Stimulated activated CD4-positive, alpha-beta T cell treated with anti-CD3 and anti-CD28 coated beads, Interleukin-4, amount 100 ng/mL, for 1 hour (primary cell): ENCODE data around the gene FNBP1.

Experiments used
- DNase-seq: peaks from one replicate; pipeline ENCODE4 v3.0.0-alpha.2; 2020

FNBP1 gene

GRCh38 chr9:130042885-130043653 is at the start of gene FNBP1:
TSS of gene FNBP1 (minus strand) at chr9:130043189. CDS start at chr9:130042975, 214 bp downstream.
- peak; percentile 83 for DNase-seq

- no peak for DNase-seq
Observed at GRCh38 chr9:130090915-130091314, 47.9 kb upstream of the FNBP1 start.

GRCh38 chr9:130089141-130089540 is 46.2 kb upstream of the FNBP1 start:
- DNase-seq: no peak

- DNase-seq: no peak
Observed at GRCh38 chr9:130088051-130088450, 45.1 kb upstream of the FNBP1 start.

GRCh38 chr9:130084337-130084736 is 41.3 kb upstream of the FNBP1 start:
- DNase-seq: no peak

GRCh38 chr9:130078547-130078946 is 35.6 kb upstream of the FNBP1 start:
- DNase-seq: no peak

- DNase-seq: no peak
Observed at GRCh38 chr9:130073373-130073772, 30.4 kb upstream of the FNBP1 start.

GRCh38 chr9:130072515-130073235 is 29.7 kb upstream of the FNBP1 start:
- DNase-seq: no peak

- DNase-seq: no peak
Observed at GRCh38 chr9:130069048-130069447, 26.1 kb upstream of the FNBP1 start.

GRCh38 chr9:130064621-130065020 is 21.6 kb upstream of the FNBP1 start:
- DNase-seq: no peak

GRCh38 chr9:130062750-130063149 is 19.8 kb upstream of the FNBP1 start:
- DNase-seq: no peak

- no peak for DNase-seq
Observed at GRCh38 chr9:130060296-130060695, 17.3 kb upstream of the FNBP1 start.

GRCh38 chr9:130058887-130059286 is 15.9 kb upstream of the FNBP1 start:
- no peak for DNase-seq

GRCh38 chr9:130058154-130058553 is 15.2 kb upstream of the FNBP1 start:
- DNase-seq: no peak

- no peak for DNase-seq
Observed at GRCh38 chr9:130054820-130055219, 11.8 kb upstream of the FNBP1 start.

GRCh38 chr9:130054325-130054786 is 11.4 kb upstream of the FNBP1 start:
- no peak for DNase-seq

GRCh38 chr9:130053504-130054324 is 10.7 kb upstream of the FNBP1 start, which contains the start of gene GPR107:
TSS of gene GPR107 (plus strand) at chr9:130053906. CDS start at chr9:130053933, 27 bp downstream.
- DNase-seq: peak; percentile 81

- DNase-seq: no peak
Observed at GRCh38 chr9:130053109-130053503, 10.1 kb upstream of the FNBP1 start.

GRCh38 chr9:130051855-130052254 is 8.9 kb upstream of the FNBP1 start:
- DNase-seq: no peak

GRCh38 chr9:130050462-130050861 is 7.5 kb upstream of the FNBP1 start:
- no peak for DNase-seq

GRCh38 chr9:130049431-130050210 is 6.6 kb upstream of the FNBP1 start:
- no peak for DNase-seq

- DNase-seq: no peak
Observed at GRCh38 chr9:130045725-130046450, 2.9 kb upstream of the FNBP1 start.
